GM12872 (cell line): ENCODE results near the gene MYO1G.

ENCODE experiments used
- CTCF ChIP-seq: IDR thresholded peaks from 3 replicates; pipeline ENCODE4 v1.5.1; 2011; ENCODE audit warnings: low read depth, mild to moderate bottlenecking, low read length, moderate library complexity; ENCODE audit not compliant: insufficient read depth

The MYO1G gene

DNA sequence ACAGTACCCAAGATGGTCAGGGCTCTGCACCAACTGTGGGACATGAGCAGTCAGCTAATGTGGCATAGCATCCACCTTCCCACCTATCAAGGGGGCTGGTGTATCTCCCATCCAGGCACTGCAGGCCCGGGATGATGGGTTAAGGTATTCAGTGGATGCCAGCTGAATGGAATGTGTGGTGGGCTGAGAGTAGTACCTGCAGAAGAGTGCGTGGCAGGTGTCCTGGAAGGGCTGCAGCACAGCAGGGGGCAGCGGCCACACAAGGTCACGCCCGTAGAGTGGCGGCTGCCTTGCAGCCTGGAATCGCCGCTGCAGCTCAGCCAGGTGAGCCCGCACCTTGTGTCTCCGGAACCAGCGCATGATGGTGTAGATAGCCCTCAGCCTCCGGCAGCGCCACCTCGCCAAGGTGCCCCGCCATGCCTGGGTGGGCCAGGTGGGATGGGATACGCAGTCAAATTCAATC lies 13.3 kb downstream of the MYO1G start:
- no peak for TF ChIP-seq CTCF

DNA sequence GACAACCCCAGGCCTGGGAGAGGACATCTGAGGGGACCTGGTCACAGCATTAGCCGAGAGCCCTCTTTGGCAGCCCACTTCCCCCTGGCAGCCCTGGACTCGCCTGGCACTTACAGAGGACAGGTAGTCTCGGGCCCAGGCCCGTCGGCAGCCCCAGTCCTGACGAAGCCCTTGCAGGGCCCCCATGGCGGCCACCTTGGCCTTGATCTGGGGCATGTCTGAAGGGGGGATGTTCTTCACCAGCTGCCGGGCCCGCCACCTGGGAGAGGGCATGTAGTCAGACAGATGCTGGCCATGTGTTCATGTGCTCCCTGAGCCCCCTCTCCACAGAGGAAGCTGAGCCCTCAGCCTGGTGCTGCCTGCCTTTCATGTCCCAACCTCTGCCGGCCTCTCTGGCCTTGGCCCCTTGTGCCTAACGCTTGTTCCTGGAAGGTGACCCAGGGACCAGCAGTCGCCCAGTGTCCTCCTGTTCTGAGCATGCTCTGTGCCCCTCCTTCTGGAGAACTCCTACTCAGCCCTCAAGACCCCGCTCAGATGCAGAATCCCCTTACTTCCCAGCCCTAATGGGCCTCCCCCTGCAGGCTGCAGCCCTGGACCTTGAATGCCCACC lies 13.9 kb downstream of the MYO1G start:
- no peak for TF ChIP-seq CTCF

- peak; percentile 37; the same call in 2 of the 3 replicates for TF ChIP-seq CTCF
These were observed 14.4 kb downstream of the MYO1G start for GRCh38 chr7:44964384-44964830.

DNA sequence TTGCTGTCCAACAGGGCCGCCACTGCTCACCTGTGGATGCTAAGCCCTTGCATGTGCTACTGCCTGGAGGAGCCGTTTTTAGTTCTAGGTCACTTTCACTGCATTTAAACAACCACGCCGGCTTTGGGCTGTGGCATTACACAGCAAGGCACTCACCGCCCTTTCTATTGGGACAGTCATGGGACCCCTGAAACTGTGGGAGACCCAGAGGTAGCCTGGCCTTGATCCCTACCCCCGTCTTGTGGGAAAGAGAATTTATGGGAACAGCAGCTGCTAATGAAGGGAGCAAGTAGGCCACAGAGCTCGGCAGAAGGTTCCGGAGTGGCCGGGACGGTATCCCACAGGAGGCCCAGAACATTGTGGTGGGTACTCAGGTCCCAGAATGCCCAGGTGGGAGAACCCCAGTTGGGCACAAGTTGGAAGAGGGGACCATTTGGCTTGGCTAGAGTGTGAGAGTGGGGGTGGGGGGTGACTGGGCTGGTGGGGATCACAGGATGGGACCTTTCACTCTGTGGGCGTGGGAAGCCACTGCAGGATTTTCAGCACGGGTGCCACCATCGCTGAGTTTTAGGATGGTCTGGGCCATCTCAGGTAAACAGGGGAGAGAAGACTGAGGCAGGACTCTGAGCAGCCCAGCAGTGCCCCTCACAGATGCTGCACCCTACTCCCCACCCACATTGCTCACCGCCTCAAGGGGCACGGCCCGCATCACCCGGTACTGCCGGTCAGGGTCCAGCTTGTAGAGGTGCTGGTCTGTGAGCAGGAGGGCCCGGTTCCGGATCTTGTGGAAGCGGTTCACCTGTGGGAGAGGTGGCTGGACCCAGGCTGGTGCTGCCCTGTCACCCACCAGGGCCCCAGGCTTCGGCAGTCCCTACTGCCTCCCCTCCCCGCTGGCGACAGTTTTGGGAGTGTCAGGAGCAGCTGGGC lies 15.2 kb downstream of the MYO1G start:
- no peak for TF ChIP-seq CTCF

DNA sequence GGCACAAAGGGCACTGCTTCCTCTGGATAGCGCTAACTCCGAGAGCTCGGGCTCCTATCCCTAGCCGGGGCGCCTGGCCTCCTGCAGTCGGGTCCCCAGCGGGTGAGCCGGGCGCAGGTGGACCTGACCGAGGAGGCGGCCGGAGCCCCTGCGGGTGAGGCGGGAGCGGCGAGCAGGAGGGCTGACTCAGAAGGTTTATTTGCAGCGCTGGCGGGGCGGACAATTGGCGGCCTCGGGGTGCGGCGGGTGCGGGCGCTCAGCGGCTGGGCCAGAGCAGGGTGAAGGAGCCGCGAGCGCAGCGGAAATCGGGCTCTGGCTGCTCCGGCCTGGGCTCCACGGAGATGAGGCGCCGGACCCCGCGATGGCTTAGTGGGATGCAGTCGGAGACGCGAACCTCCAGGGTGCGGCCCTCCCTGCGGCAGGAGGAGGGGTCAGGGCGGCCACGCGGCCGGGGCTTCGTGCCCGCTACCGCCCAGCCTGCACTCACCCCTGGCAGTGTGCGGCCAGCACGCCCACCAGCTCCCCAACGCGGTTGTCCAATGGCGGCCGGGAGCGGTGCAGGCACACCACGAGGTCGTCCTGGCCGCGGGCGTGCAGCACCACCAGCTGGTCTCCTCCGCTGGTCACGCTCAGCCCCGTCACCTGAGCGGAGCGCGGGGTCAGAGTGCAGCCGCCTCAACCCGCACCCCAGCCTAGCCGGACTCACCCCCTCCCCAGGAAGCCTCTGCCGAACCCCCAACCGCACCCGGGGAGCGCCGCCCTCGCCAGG lies 16.1 kb downstream of the MYO1G start:
- no peak for TF ChIP-seq CTCF

DNA sequence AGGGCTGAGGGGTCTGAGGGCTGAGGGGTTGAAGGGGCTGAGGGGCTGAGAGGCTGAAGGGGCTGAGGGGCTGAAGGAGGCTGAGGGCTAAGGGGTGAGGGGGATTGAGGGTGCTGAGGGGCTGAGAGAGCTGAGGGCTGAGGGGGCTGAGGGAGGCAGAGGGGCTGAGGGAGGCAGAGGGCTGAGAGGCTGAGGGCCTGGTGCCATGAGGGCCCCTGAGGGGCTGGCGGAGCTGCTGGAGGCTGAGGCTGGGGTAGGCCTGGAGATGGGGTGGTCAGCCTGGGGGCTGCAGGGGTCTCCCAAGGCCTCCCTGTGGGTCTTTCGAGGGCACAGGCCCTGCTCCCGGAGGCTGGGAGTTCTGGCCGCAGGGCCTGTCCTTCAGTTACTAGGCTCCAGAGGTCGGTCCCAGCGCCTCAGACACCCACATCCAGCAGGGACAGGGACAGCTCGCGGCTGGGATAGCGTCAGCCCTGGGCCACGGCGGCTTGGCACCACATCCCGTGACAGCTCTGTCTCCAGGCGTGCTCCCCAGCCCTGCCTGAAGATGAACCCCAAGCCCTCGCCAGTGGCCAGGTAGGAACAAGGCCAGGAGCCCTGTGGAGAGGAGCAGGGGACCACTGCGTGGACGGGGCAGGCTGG lies 16.9 kb downstream of the MYO1G start:
- no peak for TF ChIP-seq CTCF

GRCh38 chr7:44960011-44960580 lies 18.7 kb downstream of the MYO1G start:
- no peak for TF ChIP-seq CTCF
